Endothelial cell of umbilical vein (primary cell): ENCODE measurements around the gene PLPP7. TPM values are rescaled to one million over a fixed set of nuclear protein-coding genes. Genes with fewer than 3 reads are reported as not detected.

Experiments
- BruUV-seq: library from RNA; stranded (reverse); fragments of 400-500 nt; replicated peaks from 2 replicates; lab custom pipeline; 2021; lab: Mats Ljungman, UMichigan
- CTCF ChIA-PET: fragments of 300-600, 350-600 bp; sonication (Branson Sonifier 250); formaldehyde crosslinking; loops from one replicate; lab custom pipeline; 2021; ENCODE audit warnings: antibody characterized with exemption, inconsistent platforms; lab: Charles Lee
- POLR2A ChIA-PET: fragments of 300-600, 350-600 bp; sonication (Branson Sonifier 250); formaldehyde crosslinking; loops from one replicate; lab custom pipeline; 2021; ENCODE audit warnings: antibody characterized with exemption, inconsistent platforms; lab: Charles Lee
- DNase-seq: peaks from one replicate; pipeline ENCODE4 v3.0.0-alpha.2; 2011; ENCODE audit warnings: low read depth, low spot score
- FAIRE-seq: peaks from 2 replicates; lab custom pipeline; 2011; peaks lifted over from hg19 to GRCh38; lab: Jason Lieb, UNC
- H2AFZ ChIP-seq: 2 replicates; pipeline ENCODE4 v1.6.0; 2012; ENCODE audit warnings: low read depth, low read length, control low read depth, inconsistent platforms
- H3K27ac ChIP-seq: 2 replicates; pipeline ENCODE4 v1.5.1; 2011; ENCODE audit warnings: low read depth, mild to moderate bottlenecking, control low read depth, low read length, moderate library complexity; ENCODE audit not compliant: insufficient read depth
- H3K27me3 ChIP-seq, 2 experiments: 2 replicates each; pipeline versions ENCODE4 v1.6.0 to v1.6.1; 2011; ENCODE audit warnings: low read length in 2 of 2, mixed read lengths in 1 of 2; ENCODE audit not compliant: control insufficient read depth in 2 of 2, insufficient read depth in 2 of 2
- H3K36me3 ChIP-seq, 2 experiments: 2 replicates in 1 of 2; 3 replicates in 1 of 2; pipeline ENCODE4 v1.5.1; 2011; ENCODE audit warnings: low read length in 2 of 2, mild to moderate bottlenecking in 1 of 2, moderate library complexity in 1 of 2; ENCODE audit not compliant: control insufficient read depth in 2 of 2, insufficient read depth in 2 of 2; ENCODE audit errors: extremely low read depth in 1 of 2
- H3K4me1 ChIP-seq: 3 replicates; pipeline ENCODE4 v1.5.1; 2011; ENCODE audit warnings: mild to moderate bottlenecking, low read length; ENCODE audit not compliant: control insufficient read depth, insufficient read depth; ENCODE audit errors: extremely low read depth
- H3K4me2 ChIP-seq: 2 replicates; pipeline ENCODE4 v1.6.1; 2011; ENCODE audit warnings: low read length, control low read depth, mixed read lengths; ENCODE audit not compliant: insufficient read depth
- H3K4me3 ChIP-seq, 3 experiments: fragments of 200-600 bp in 1 of 3; sonication (generic), shearing (Covaris generic) in 1 of 3; replicated peaks in 1 of 3; 2 replicates each; pipeline ENCODE4 v1.5.1; 2011 to 2016; ENCODE audit warnings: control low read depth in 3 of 3, low read length in 3 of 3, mild to moderate bottlenecking in 2 of 3, inconsistent platforms in 1 of 3, low read depth in 1 of 3, moderate library complexity in 1 of 3; ENCODE audit not compliant: insufficient read depth in 1 of 3
- H3K79me2 ChIP-seq: 2 replicates; pipeline ENCODE4 v1.6.0; 2012; ENCODE audit warnings: low read length, inconsistent platforms; ENCODE audit not compliant: control insufficient read depth, insufficient read depth
- H3K9ac ChIP-seq: replicated peaks from 2 replicates; pipeline ENCODE3; 2011; ENCODE audit warnings: low read length, control low read depth; ENCODE audit not compliant: insufficient read depth; ENCODE audit errors: extremely low read depth
- H3K9me1 ChIP-seq: replicated peaks from 3 replicates; pipeline ENCODE4 v1.6.0; 2011; ENCODE audit warnings: mild to moderate bottlenecking, low read length; ENCODE audit not compliant: control insufficient read depth, insufficient read depth; ENCODE audit errors: extremely low read depth
- H3K9me3 ChIP-seq: replicated peaks from 2 replicates; pipeline ENCODE4 v1.5.1; 2012; ENCODE audit warnings: low read length, inconsistent platforms; ENCODE audit not compliant: control insufficient read depth, insufficient read depth
- H4K20me1 ChIP-seq: replicated peaks from 2 replicates; pipeline ENCODE3; 2011; ENCODE audit warnings: mild to moderate bottlenecking, low read length; ENCODE audit not compliant: control insufficient read depth, insufficient read depth; ENCODE audit errors: extremely low read depth
- EZH2 ChIP-seq: IDR thresholded peaks from 2 replicates; pipeline ENCODE4 v1.6.1; 2012; ENCODE audit warnings: borderline replicate concordance, low read depth, mild to moderate bottlenecking, moderate library complexity, low read length, inconsistent platforms; ENCODE audit not compliant: severe bottlenecking
- FOS ChIP-seq: IDR thresholded peaks from 2 replicates; pipeline ENCODE4 v1.6.1; 2011; ENCODE audit warnings: mild to moderate bottlenecking, low read length, moderate library complexity, borderline replicate concordance; ENCODE audit not compliant: insufficient read depth
- GATA2 ChIP-seq: IDR thresholded peaks from 2 replicates; pipeline ENCODE4 v1.7.0; 2011; ENCODE audit warnings: low read depth, mild to moderate bottlenecking, moderate library complexity, mixed read lengths, low read length; ENCODE audit not compliant: insufficient read length, insufficient read depth
- JUN ChIP-seq: IDR thresholded peaks from 2 replicates; pipeline ENCODE4 v1.6.1; 2011; ENCODE audit warnings: borderline replicate concordance, low read depth; ENCODE audit not compliant: insufficient read length, insufficient read depth
- MYC ChIP-seq: IDR thresholded peaks from one replicate; pipeline ENCODE4 v1.6.1; 2011; ENCODE audit warnings: mild to moderate bottlenecking, low read depth, low read length
- POLR2A ChIP-seq: IDR thresholded peaks from 2 replicates; pipeline ENCODE4 v1.6.1; 2012; ENCODE audit warnings: low read depth, mild to moderate bottlenecking, control low read depth, low read length
- POLR2AphosphoS5 ChIP-seq: IDR thresholded peaks from 2 replicates; pipeline ENCODE4 v1.6.1; 2012; ENCODE audit warnings: low read depth, mild to moderate bottlenecking, control low read depth, low read length, moderate library complexity; ENCODE audit not compliant: insufficient read depth
- dilution Hi-C: fragments of 300-500 bp; cut with MboI; formaldehyde crosslinking; loops from one replicate; pipeline ENCODE4 v1.15.0; 2019; ENCODE audit warnings: low sequenced_read_pairs; ENCODE audit not compliant: extremely low pct_ligation_motif_present
- intact Hi-C: fragments of 100-400 bp; cut with micrococcal nuclease; formaldehyde crosslinking; loops from one replicate; pipeline ENCODE4 v1.10.0; 2022
- polyA plus RNA-seq, 4 experiments: library from polyadenylated mRNA; depleted of rRNA in 3 of 4; stranded (reverse) in 3 of 4; unstranded in 1 of 4; fragments of >200 nt; gene quantifications; 2 replicates each; pipeline versions ENCODE4 v1.2.1 to v1.2.3, GENCODE V29; 2011 to 2012; ENCODE audit warnings: missing spikeins in 1 of 4
- total RNA-seq: library from RNA; stranded (reverse); gene quantifications from 2 replicates; pipeline ENCODE4 v1.2.3, GENCODE V29; 2021
- TF ChIP-seq, protein P1 (sequence below): IDR thresholded peaks from 2 replicates; pipeline ENCODE4 v1.6.1; 2011; ENCODE audit not compliant: insufficient read depth, insufficient read length
- TF ChIP-seq, protein P2 (sequence below), 2 donors: IDR thresholded peaks; 1 replicate in 1 of 2; 2 replicates in 1 of 2; pipeline ENCODE4 v1.5.1; 2011; ENCODE audit warnings: low read length in 2 of 2, mild to moderate bottlenecking in 2 of 2, moderate library complexity in 2 of 2, control low read depth in 1 of 2, inconsistent platforms in 1 of 2, low read depth in 1 of 2; ENCODE audit not compliant: insufficient read depth in 1 of 2; ENCODE audit errors: extremely low read depth in 1 of 2

Gene PLPP7
- total and polyA plus RNA-seq, 2 donors (not counting 3 experiments of a cell fraction or from before 2014, with no cell fraction given), result 2.1 to 2.7 TPM

DNA sequence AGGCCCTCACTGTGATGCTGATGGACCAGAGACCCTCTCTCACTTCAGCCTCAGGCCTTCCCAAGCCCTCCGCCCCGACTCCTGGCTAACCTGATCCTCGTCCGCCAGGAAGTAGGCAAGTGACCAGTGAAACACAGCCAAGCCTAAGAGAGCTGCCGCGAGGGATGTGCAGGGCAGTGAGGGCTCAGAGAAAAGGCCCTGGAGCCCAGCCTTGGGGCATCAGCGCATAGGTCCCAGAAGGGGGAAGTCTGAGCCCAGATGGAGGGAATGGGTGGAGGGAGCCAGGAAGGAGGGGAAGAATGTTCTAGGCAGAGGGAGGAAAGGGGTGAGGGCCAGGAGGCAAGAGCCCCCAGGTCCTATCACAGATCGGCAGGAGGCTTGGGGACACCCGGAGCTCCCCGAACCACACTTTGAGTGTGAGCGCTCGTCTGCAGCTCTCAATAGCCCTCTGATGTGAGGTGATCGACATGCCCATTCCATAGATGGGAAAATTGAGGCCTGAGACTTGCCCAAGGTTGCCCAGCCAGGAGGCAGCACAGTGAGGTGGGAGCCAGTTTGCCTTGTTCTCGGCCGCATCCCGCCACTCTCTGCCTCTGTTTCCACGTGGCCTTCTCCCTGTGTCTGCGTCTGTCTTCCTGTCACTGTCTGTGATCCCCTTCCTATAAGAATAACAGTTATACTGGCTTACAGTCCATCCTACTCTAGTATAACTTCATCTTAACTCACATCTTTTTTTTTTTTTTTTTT is 20.2 kb downstream of the PLPP7 start:
- no peaks in the 10 kb centered on the region for H3K4me1 ChIP-seq
- H3K4me3 ChIP-seq, result no peak overlapping the region
- no peaks in the 10 kb centered on the region for H3K79me2 ChIP-seq

DNA sequence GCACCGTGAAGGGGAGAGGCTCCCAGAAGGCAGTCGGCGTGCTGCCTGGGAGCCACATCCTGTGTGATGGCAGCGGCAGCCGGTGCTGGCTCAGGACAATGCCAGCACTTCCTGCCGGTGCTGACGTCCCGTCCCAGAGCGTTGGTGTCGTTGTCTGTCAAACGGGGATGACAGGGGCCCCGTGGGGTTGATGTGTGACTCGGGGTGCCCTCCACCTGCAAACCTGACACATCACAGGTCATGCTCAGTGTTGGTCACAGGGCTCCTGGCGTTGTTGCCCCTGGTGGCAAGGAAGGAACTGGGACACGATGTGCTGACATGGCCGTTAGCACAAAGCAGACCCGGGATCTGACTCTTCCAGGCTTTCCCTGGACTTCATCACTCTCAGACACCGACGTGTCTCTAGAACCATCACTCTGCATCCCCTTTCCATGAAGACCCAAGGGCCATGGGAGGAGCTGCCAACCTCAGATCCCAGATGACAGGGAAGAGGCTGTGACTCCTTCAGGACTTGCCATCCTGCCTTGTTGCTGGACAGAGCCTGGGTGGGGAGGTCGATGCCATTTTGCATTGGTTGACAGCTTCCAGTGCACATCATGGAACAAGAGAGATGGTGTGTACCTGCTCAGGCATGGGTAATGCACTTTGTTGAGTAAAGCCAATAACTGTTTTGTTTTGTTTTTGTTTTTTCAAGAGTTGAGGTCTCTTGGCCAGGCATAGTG is 21.5 kb downstream of the PLPP7 start:
- ChIA-PET CTCF (interaction anchor here (1.0 to 1.2 kb wide), 3 partner anchors 10 to 17 kb away, joined by 3 read pairs; no protein-coding TSS in a partner anchor), POLR2A (interaction anchor here (0.7 kb wide), 1 partner anchor 145 kb away, joined by 6 read pairs; no protein-coding TSS in a partner anchor)
- no peaks in the 10 kb centered on the region for H4K20me1 ChIP-seq
- no peak overlapping the region for H2AFZ ChIP-seq
- no peaks in the 10 kb centered on the region for H3K27me3 ChIP-seq
- no peak overlapping the region for H3K4me2 ChIP-seq
- H3K9me1 ChIP-seq, result no peaks in the 10 kb centered on the region
- H3K4me3 ChIP-seq, result no peak overlapping the region
- no peak overlapping the region for H3K27ac ChIP-seq
- dilution Hi-C loops, result no loop called here
- no peak for DNase-seq
- no peaks in the 10 kb centered on the region for H3K36me3 ChIP-seq
- no peak for FAIRE-seq
- H3K9me3 ChIP-seq, result no peaks in the 10 kb centered on the region
- intact Hi-C loops, result no loop called here
- TF ChIP-seq, protein P1, sequence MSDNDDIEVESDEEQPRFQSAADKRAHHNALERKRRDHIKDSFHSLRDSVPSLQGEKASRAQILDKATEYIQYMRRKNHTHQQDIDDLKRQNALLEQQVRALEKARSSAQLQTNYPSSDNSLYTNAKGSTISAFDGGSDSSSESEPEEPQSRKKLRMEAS, result no peak
- TF ChIP-seq MYC (no peak), JUN (no peak), POLR2AphosphoS5 (no peak), GATA2 (no peak), POLR2A (no peak), EZH2 (no peak), FOS (no peak)
- TF ChIP-seq, protein P2, sequence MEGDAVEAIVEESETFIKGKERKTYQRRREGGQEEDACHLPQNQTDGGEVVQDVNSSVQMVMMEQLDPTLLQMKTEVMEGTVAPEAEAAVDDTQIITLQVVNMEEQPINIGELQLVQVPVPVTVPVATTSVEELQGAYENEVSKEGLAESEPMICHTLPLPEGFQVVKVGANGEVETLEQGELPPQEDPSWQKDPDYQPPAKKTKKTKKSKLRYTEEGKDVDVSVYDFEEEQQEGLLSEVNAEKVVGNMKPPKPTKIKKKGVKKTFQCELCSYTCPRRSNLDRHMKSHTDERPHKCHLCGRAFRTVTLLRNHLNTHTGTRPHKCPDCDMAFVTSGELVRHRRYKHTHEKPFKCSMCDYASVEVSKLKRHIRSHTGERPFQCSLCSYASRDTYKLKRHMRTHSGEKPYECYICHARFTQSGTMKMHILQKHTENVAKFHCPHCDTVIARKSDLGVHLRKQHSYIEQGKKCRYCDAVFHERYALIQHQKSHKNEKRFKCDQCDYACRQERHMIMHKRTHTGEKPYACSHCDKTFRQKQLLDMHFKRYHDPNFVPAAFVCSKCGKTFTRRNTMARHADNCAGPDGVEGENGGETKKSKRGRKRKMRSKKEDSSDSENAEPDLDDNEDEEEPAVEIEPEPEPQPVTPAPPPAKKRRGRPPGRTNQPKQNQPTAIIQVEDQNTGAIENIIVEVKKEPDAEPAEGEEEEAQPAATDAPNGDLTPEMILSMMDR (IDR thresholded peaks at IDR 0.05; ENCODE audit: extremely low read depth in 1 of 2, insufficient read depth in 1 of 2, low read depth in 1 of 2, low read length in 2 of 2), result no peak
- H3K79me2 ChIP-seq, result no peaks in the 10 kb centered on the region
- no peak overlapping the region for H3K9ac ChIP-seq
- BruUV-seq, result no TSS peak
- H3K4me1 ChIP-seq, result no peaks in the 10 kb centered on the region

More for the DNA sequence above, 20.2 kb downstream of the PLPP7 start:
- no peaks in the 10 kb centered on the region for H3K9me1 ChIP-seq
- intact Hi-C loops, result no loop called here
- BruUV-seq, result no TSS peak
- no peak overlapping the region for H3K4me2 ChIP-seq
- H3K36me3 ChIP-seq, result no peaks in the 10 kb centered on the region
- H4K20me1 ChIP-seq, result no peaks in the 10 kb centered on the region
- no peaks in the 10 kb centered on the region for H3K27me3 ChIP-seq
- DNase-seq (no peak), FAIRE-seq (no peak)
- POLR2A ChIA-PET, result interaction anchor here (0.7 kb wide), 1 partner anchor 144 kb away, joined by 6 read pairs; no protein-coding TSS in a partner anchor
- H3K27ac ChIP-seq, result no peak overlapping the region
- H2AFZ ChIP-seq, result no peak overlapping the region
- TF ChIP-seq EZH2 (no peak), GATA2 (no peak), FOS (no peak)
- H3K9ac ChIP-seq, result no peak overlapping the region
- CTCF ChIA-PET, result interaction anchor here (1.2 to 1.3 kb wide), 2 partner anchors 14 to 27 kb away, joined by 3 to 4 read pairs; no protein-coding TSS in a partner anchor
- dilution Hi-C loops, result no loop called here
- no peaks in the 10 kb centered on the region for H3K9me3 ChIP-seq
